CD4-positive, alpha-beta T cell (primary cell): ENCODE measurements around the gene SAMM50. TPM values are rescaled to one million over a fixed set of nuclear protein-coding genes. Genes with fewer than 3 reads are reported as not detected.
A peak's percentile ranks its signal among the peaks of the same experiment; 100 is the strongest.

Experiments used
- ATAC-seq: fragments of 200-7000 bp; cut with Tn5 transposase; one replicate; pipeline ENCODE4 v1.10.0; 2022; ENCODE audit warnings: mild to moderate bottlenecking; ENCODE audit not compliant: poor library complexity
- CTCF ChIA-PET: fragments of 350-600 bp; sonication (Branson Sonifier 250); formaldehyde crosslinking; loops from one replicate; lab custom pipeline; 2021; ENCODE audit warnings: antibody characterized with exemption, inconsistent platforms; lab: Charles Lee
- POLR2A ChIA-PET: fragments of 350-600 bp; sonication (Branson Sonifier 250); formaldehyde crosslinking; loops from one replicate; lab custom pipeline; 2021; ENCODE audit warnings: antibody characterized with exemption, inconsistent platforms; lab: Charles Lee
- DNase-seq, 14 experiments: peaks; one replicate each; pipeline ENCODE4 v3.0.0-alpha.2; 2013 to 2020; ENCODE audit warnings: mixed read lengths in 2 of 14
- H3K27ac ChIP-seq, 2 donors: one replicate each; pipeline versions ENCODE4 v1.5.1 to v1.7.0; 2013; ENCODE audit warnings: low read length in 2 of 2, low read depth in 1 of 2, mild to moderate bottlenecking in 1 of 2
- H3K27me3 ChIP-seq, 2 experiments: 1 replicate in 1 of 2; 2 replicates in 1 of 2; pipeline versions ENCODE4 v1.6.1 to v1.7.0; 2013; ENCODE audit warnings: low read length in 2 of 2, control low read depth in 1 of 2, mild to moderate bottlenecking in 1 of 2, moderate library complexity in 1 of 2; ENCODE audit not compliant: insufficient read depth in 2 of 2, control insufficient read depth in 1 of 2
- H3K36me3 ChIP-seq: one replicate; pipeline ENCODE4 v1.6.1; 2013; ENCODE audit warnings: low read length, control low read depth; ENCODE audit not compliant: insufficient read depth
- H3K4me1 ChIP-seq: one replicate; pipeline ENCODE4 v1.6.1; 2013; ENCODE audit warnings: low read length, control low read depth; ENCODE audit not compliant: insufficient read depth
- H3K4me3 ChIP-seq: one replicate; pipeline ENCODE4 v1.5.1; 2013; ENCODE audit warnings: mild to moderate bottlenecking, low read length, moderate library complexity
- H3K9me3 ChIP-seq, 2 experiments: 1 replicate in 1 of 2; 2 replicates in 1 of 2; pipeline versions ENCODE4 v1.6.1 to v1.7.0; 2013; ENCODE audit warnings: low read length in 2 of 2, mild to moderate bottlenecking in 2 of 2, control low read depth in 1 of 2, moderate library complexity in 1 of 2; ENCODE audit not compliant: control insufficient read depth in 1 of 2, insufficient read depth in 1 of 2
- H3K27ac Mint-ChIP-seq: one replicate; pipeline ENCODE4 v1.8.0; 2020; ENCODE audit warnings: mixed read lengths
- H3K27me3 Mint-ChIP-seq: one replicate; pipeline ENCODE4 v1.8.0; 2021; ENCODE audit warnings: mixed read lengths
- H3K36me3 Mint-ChIP-seq: one replicate; pipeline ENCODE4 v1.8.0; 2021; ENCODE audit warnings: low read depth, mixed read lengths
- H3K4me1 Mint-ChIP-seq: one replicate; pipeline ENCODE4 v1.8.0; 2021; ENCODE audit warnings: low read depth, mixed read lengths
- H3K4me3 Mint-ChIP-seq: one replicate; pipeline ENCODE4 v1.8.0; 2020; ENCODE audit warnings: mild to moderate bottlenecking, mixed read lengths
- H3K9me3 Mint-ChIP-seq: one replicate; pipeline ENCODE4 v1.8.0; 2020; ENCODE audit warnings: mixed read lengths
- intact Hi-C, 2 experiments: fragments of 100-400 bp; cut with DNase I in 1 of 2; cut with micrococcal nuclease in 1 of 2; formaldehyde crosslinking; loops; one replicate each; pipeline versions ENCODE4 v1.15.1 to v1.9.0; 2023 to 2025; cut with DNase I, micrococcal nuclease
- total RNA-seq, 174 experiments: library from RNA in 2 of 174; stranded (reverse) in 2 of 174; gene quantifications; one replicate each; pipeline ENCODE4 v1.2.3 and lab custom pipeline; 2021 to 2026
- TF ChIP-seq, protein P1 (sequence below): fragments of 200-600 bp; IDR thresholded peaks from one replicate; pipeline ENCODE4 v1.8.0; 2022; ENCODE audit warnings: antibody characterized with exemption, mild to moderate bottlenecking

SAMM50 gene
- total RNA-seq, 2 experiments from 2014 or later = 15.2 to 18.0 TPM

DNA sequence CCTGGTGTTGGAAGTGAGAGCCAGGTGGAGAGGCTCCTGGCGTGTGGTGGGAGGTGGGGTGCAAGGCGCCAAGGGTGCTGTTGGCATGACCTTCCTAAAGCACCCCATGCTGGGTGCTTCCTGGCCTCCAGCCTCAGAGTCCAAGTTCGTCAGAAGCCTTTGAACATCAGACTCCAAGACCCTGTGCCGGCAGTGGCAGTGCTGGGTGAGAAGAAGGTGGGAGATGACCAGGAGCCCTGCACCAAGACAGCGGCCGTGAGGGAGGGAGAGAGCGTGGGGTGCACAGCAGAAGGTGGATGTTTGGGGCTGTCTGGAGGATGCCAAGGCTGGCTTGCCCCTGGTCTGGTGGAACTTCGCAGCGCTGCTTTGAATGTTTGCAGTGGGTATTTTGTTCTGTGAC is 39.2 kb downstream of the SAMM50 start:
- Mint-ChIP-seq H3K4me1 (peaks cover 35% of the 10 kb centered on the region), H3K36me3 (peaks cover 84% of the 10 kb centered on the region), H3K27ac (peak overlapping the region; percentile 89), H3K27me3 (no peaks in the 10 kb centered on the region), H3K4me3 (peak overlapping the region; percentile 70), H3K9me3 (no peaks in the 10 kb centered on the region)
- ATAC-seq = no peak
- Histone ChIP-seq H3K36me3 (peaks cover 74% of the 10 kb centered on the region), H3K4me1 (peaks cover 29% of the 10 kb centered on the region), H3K9me3 (no peaks in the 10 kb centered on the region), H3K27me3 (no peaks in the 10 kb centered on the region), H3K4me3 (no peak overlapping the region), H3K27ac (no peak overlapping the region)
- no peak for DNase-seq
- TF ChIP-seq, protein P1, sequence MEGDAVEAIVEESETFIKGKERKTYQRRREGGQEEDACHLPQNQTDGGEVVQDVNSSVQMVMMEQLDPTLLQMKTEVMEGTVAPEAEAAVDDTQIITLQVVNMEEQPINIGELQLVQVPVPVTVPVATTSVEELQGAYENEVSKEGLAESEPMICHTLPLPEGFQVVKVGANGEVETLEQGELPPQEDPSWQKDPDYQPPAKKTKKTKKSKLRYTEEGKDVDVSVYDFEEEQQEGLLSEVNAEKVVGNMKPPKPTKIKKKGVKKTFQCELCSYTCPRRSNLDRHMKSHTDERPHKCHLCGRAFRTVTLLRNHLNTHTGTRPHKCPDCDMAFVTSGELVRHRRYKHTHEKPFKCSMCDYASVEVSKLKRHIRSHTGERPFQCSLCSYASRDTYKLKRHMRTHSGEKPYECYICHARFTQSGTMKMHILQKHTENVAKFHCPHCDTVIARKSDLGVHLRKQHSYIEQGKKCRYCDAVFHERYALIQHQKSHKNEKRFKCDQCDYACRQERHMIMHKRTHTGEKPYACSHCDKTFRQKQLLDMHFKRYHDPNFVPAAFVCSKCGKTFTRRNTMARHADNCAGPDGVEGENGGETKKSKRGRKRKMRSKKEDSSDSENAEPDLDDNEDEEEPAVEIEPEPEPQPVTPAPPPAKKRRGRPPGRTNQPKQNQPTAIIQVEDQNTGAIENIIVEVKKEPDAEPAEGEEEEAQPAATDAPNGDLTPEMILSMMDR = no peak
- ChIA-PET CTCF (interaction anchor here (1.6 to 2.1 kb wide), 3 partner anchors 87 to 690 kb away, joined by 6 to 24 read pairs (median 9); no protein-coding TSS in a partner anchor), POLR2A (no interaction called here)
- intact Hi-C loops = loop anchor here in 1 of 2 experiments (10.0 kb wide), 2 partner anchors 190 to 510 kb away; partner anchors contain the start of gene PARVG

DNA sequence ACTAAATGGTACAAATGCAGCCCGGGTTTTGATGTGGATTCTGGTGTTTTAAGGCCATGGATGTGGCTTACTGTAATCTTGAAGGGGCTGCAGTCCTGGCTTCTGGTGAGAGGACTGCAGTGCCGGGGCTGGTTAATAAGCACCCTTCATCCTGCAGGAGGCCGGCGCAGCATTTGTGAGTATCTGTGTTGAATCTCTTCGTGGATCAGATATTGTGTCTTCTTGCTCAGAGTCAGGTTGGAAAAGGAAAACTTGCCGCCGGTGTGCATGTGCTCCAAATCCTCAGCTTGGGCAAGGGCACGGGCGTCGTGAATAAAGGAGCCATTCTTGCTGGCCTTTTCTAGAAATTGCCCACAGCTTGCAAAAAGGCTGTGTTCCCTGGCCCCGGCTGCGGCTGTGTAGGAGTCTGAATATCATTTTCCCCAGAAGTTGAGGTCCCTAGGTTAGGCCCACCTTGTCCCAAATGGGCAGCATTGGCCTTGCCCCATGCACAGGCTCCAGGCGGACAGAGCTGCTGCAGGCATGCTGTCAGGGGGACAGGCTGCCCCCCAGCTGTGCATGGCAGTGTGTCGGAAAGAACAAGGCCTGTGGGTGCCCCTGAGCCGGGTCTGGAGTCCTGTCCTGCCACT is 39.9 kb downstream of the SAMM50 start:
- H3K9me3 Mint-ChIP-seq = no peaks in the 10 kb centered on the region
- intact Hi-C loops = loop anchor here in 1 of 2 experiments (10.0 kb wide), 2 partner anchors 190 to 510 kb away; partner anchors contain the start of gene PARVG
- peak overlapping the region in 1 of 2 donors; percentile 70 for H3K27ac ChIP-seq

DNA sequence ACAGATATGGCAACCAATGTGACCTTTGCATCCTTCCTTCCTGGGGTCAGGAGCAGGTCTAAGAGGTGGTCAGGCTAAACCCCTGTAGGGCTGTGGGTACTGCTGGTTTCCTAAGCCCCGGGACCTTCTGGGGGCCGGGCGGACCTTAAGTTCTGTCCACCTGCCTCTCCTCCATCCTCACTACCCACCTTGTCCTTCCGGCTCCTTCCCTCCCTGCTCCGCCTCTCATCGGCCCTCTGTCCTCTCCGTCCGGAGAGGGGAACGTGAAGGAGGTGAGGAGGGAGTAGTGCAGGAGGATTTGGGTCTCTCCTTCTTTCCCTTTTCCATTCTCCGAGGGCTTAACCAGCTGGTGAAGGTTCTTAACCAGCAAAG is 40.5 kb downstream of the SAMM50 start:
- ATAC-seq (no peak), DNase-seq (no peak)
- Histone ChIP-seq H3K9me3 (no peaks in the 10 kb centered on the region), H3K27ac (peak overlapping the region; percentile 39 to 70), H3K4me3 (peak overlapping the region; percentile 64), H3K36me3 (peaks cover 65% of the 10 kb centered on the region), H3K27me3 (no peaks in the 10 kb centered on the region), H3K4me1 (peaks cover 29% of the 10 kb centered on the region)
- H3K27me3 Mint-ChIP-seq = no peaks in the 10 kb centered on the region
- peak overlapping the region; percentile 89 for H3K27ac Mint-ChIP-seq
- H3K4me1 Mint-ChIP-seq = peaks cover 35% of the 10 kb centered on the region
- peaks cover 70% of the 10 kb centered on the region for H3K36me3 Mint-ChIP-seq
- no peaks in the 10 kb centered on the region for H3K9me3 Mint-ChIP-seq
- peak overlapping the region; percentile 87 for H3K4me3 Mint-ChIP-seq
- CTCF ChIA-PET = interaction anchor here (0.6 to 1.4 kb wide), 2 partner anchors 636 to 689 kb away, joined by 3 read pairs; no protein-coding TSS in a partner anchor
- intact Hi-C loops = loop anchor here in 1 of 2 experiments (2.0 to 10.0 kb wide), 3 partner anchors 39 to 509 kb away; partner anchors contain the start of gene PARVG
- TF ChIP-seq, protein P1 = no peak
- POLR2A ChIA-PET = interaction anchor here (1.0 kb wide), 1 partner anchor 184 kb away, joined by 3 read pairs; the partner anchor contains the start of gene EFCAB6

More for the DNA sequence above, 39.9 kb downstream of the SAMM50 start:
- H3K4me3 Mint-ChIP-seq = peak overlapping the region; percentile 83
- TF ChIP-seq, protein P1 = no peak
- Histone ChIP-seq H3K4me1 (peaks cover 29% of the 10 kb centered on the region), H3K27me3 (no peaks in the 10 kb centered on the region), H3K4me3 (peak overlapping the region; percentile 64), H3K36me3 (peaks cover 71% of the 10 kb centered on the region), H3K9me3 (no peaks in the 10 kb centered on the region)
- ChIA-PET POLR2A (interaction anchor here (1.0 kb wide), 1 partner anchor 183 kb away, joined by 3 read pairs; the partner anchor contains the start of gene EFCAB6), CTCF (interaction anchor here (0.6 to 1.4 kb wide), 2 partner anchors 636 to 690 kb away, joined by 3 read pairs; no protein-coding TSS in a partner anchor)
- no peak for DNase-seq
- H3K27me3 Mint-ChIP-seq = no peaks in the 10 kb centered on the region
- peak overlapping the region; percentile 89 for H3K27ac Mint-ChIP-seq
- ATAC-seq = no peak
- peaks cover 35% of the 10 kb centered on the region for H3K4me1 Mint-ChIP-seq
- peaks cover 76% of the 10 kb centered on the region for H3K36me3 Mint-ChIP-seq
